Measurements from ENCODE around the gene MISP. TPM values are rescaled to one million over a fixed set of nuclear protein-coding genes. Genes with fewer than 3 reads are reported as not detected.

The MISP gene
- total and polyA plus RNA-seq, 9 of the 15 experiments (the other 6 are each of a cell fraction or from before 2014, with no cell fraction given) = 0.04 to 0.29 (median 0.05) TPM; not detected in 5

- 0 out of 2 replicates have a peak, but pooled peaks have one; percentile 3 for TF ChIP-seq ZBTB7A (IDR thresholded peaks at IDR 0.05; ENCODE audit: borderline replicate concordance, control insufficient read depth, low read depth, low read length)
Observed at GRCh38 chr19:718251-718951, 32.5 kb upstream of the MISP start (continued).

GRCh38 chr19:718991-719512, 31.9 kb upstream of the MISP start:
- ChIA-PET POLR2A (interaction anchor here (0.6 to 1.4 kb wide), 2 partner anchors 9 to 227 kb away, joined by 3 to 5 read pairs; no protein-coding TSS in a partner anchor), CTCF (ENCODE audit: low intra/inter-chr PET ratio) (interaction anchor here (0.7 kb wide), 1 partner anchor 10 kb away, joined by 3 read pairs; no protein-coding TSS in a partner anchor)
- no peak overlapping the region for H3K27ac ChIP-seq (ENCODE audit: extremely low read depth, low read depth, low read length)
- 9% methylated on average over 19 of the region's 54 CpGs for WGBS (ENCODE audit: insufficient coverage, low coverage, missing lambda C conversion rate)
- H3K9ac ChIP-seq (ENCODE audit: insufficient read depth in 1 of 2, low read depth in 2 of 2, low read length in 2 of 2) = no peak overlapping the region
- H3K79me2 ChIP-seq (ENCODE audit: control insufficient read depth, insufficient read depth, low read length) = no peaks in the 10 kb centered on the region
- ATAC-seq (peak; percentile 50), DNase-seq (ENCODE audit: extremely low read depth in 1 of 4, low spot score in 3 of 4) (peak; percentile 38 to 49 (median 46)), FAIRE-seq (no peak)
- in situ Hi-C loops (cut with MboI) (no loop called here), intact Hi-C loops (cut with micrococcal nuclease) (no loop called here)
- H3K4me1 ChIP-seq (replicated peaks in 1 of 2; ENCODE audit: control insufficient read depth in 2 of 2, insufficient read depth in 2 of 2, low read length in 2 of 2) = peaks cover 0 to 46% of the 10 kb centered on the region in 2 experiments; a peak in 2 of 5 replicates
- H3K4me3 ChIP-seq = no peak overlapping the region
- no peaks in the 10 kb centered on the region for H3K36me3 ChIP-seq (ENCODE audit: control insufficient read depth, insufficient read depth, low read length)
- no peaks in the 10 kb centered on the region for H3K27me3 ChIP-seq (ENCODE audit: control insufficient read depth in 2 of 2, insufficient read depth in 2 of 2, low read length in 2 of 2)
- no peaks in the 10 kb centered on the region for H4K20me1 ChIP-seq (replicated peaks; ENCODE audit: control insufficient read depth, insufficient read depth, low read length)
- no peaks in the 10 kb centered on the region for H3K9me1 ChIP-seq (ENCODE audit: control insufficient read depth, insufficient read depth, low read length)
- no TSS peak for BruUV-seq (replicated peaks)
- H3K9me3 ChIP-seq (replicated peaks; ENCODE audit: control insufficient read depth, insufficient read depth, low read depth, low read length) = no peaks in the 10 kb centered on the region; the same call in 1 of the 2 replicates
- no peak overlapping the region for H3K4me2 ChIP-seq (ENCODE audit: insufficient read depth, low read length)
- H2AFZ ChIP-seq (ENCODE audit: low read depth, low read length) = no peak overlapping the region
- TF ChIP-seq SNRNP70 (optimal IDR thresholded peaks at IDR 0.05; ENCODE audit: low read depth, low read length) (no peak), ZBTB17 (CRISPR knock-in tag; IDR thresholded peaks at IDR 0.05) (no peak), TCF3 (CRISPR knock-in tag; IDR thresholded peaks at IDR 0.05) (no peak), ZC3H8 (IDR thresholded peaks at IDR 0.05) (no peak), PHF21A (IDR thresholded peaks at IDR 0.05; ENCODE audit: borderline replicate concordance, low read depth) (no peak), HDAC8 (tag; IDR thresholded peaks at IDR 0.05) (no peak), ELF4 (CRISPR knock-in tag; IDR thresholded peaks at IDR 0.05) (no peak), PTRF (tag; IDR thresholded peaks at IDR 0.05) (no peak), MYNN (IDR thresholded peaks at IDR 0.05) (no peak), MYNN (CRISPR knock-in tag; IDR thresholded peaks at IDR 0.05) (no peak), ZBTB7A (IDR thresholded peaks at IDR 0.05; ENCODE audit: borderline replicate concordance, control insufficient read depth, low read depth, low read length) (peak; percentile 59), NFRKB (IDR thresholded peaks at IDR 0.05; ENCODE audit: low read depth) (no peak), UBTF (IDR thresholded peaks at IDR 0.05; ENCODE audit: borderline replicate concordance in 1 of 2, low read depth in 2 of 2, low read length in 2 of 2) (peak in 1 of 2 experiments; percentile 74; a peak in 1 of 4 replicates), CREB5 (CRISPR knock-in tag; IDR thresholded peaks at IDR 0.05) (no peak), ZNF707 (CRISPR knock-in tag; conservative IDR thresholded peaks at IDR 0.05) (no peak), TGIF2 (CRISPR knock-in tag; IDR thresholded peaks at IDR 0.05) (no peak), XRCC4 (IDR thresholded peaks at IDR 0.05; ENCODE audit: extremely low read depth, insufficient read depth, insufficient read length) (no peak)
